Measurements from ENCODE around the gene LRIT2.

DNA sequence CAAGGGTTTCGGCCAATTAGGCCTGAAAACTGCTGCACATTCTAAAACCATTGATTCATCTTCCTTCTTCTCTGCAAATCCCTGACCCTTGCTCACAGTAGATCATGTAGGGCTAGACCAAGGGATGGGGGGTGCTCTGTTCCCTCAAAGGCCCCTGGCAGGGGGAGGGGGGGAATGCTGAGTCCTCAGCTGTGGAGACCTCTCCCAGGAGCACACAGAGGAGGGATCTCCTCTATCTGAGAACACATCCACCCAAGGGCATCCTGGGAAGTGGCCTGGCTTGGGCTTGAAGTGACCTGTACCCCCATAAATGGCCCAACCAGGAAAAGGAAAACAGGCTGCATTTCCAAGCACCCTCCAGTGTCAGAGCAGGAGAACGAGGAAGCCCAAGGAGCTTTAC is 32.0 kb downstream of the LRIT2 start:
- TF ChIP-seq CTCF (IDR thresholded peaks at IDR 0.05) (no peak), POLR2AphosphoS5 (IDR thresholded peaks at IDR 0.05) (no peak), POLR2A (IDR thresholded peaks at IDR 0.05) (no peak)
